Keratinocyte (primary cell): ENCODE measurements around the gene NPIPB8. TPM values are rescaled to one million over a fixed set of nuclear protein-coding genes. Genes with fewer than 3 reads are reported as not detected.
"Not testable (repeated sequence)": the region's sequence is repeated elsewhere in the genome, so short reads cannot be mapped to it uniquely, and the experiment has no call there.

Source experiments
- DNase-seq: peaks from one replicate; pipeline ENCODE4 v3.0.0-alpha.2; 2011; ENCODE audit warnings: low read depth, missing footprints, low spot score
- FAIRE-seq: peaks from 2 replicates; lab custom pipeline; 2011; peaks lifted over from hg19 to GRCh38; lab: Jason Lieb, UNC
- H2AFZ ChIP-seq: 2 replicates; pipeline ENCODE4 v1.6.0; 2012; ENCODE audit warnings: low read length, control low read depth, inconsistent platforms; ENCODE audit not compliant: control insufficient read depth
- H3K27ac ChIP-seq: 2 replicates; pipeline ENCODE4 v1.5.1; 2011; ENCODE audit warnings: low read length; ENCODE audit not compliant: control insufficient read depth, insufficient read depth
- H3K27me3 ChIP-seq: 3 replicates; pipeline ENCODE4 v1.6.0; 2011; ENCODE audit warnings: low read length; ENCODE audit not compliant: control insufficient read depth, insufficient read depth; ENCODE audit errors: extremely low read depth
- H3K36me3 ChIP-seq, 2 experiments: 2 replicates in 1 of 2; 3 replicates in 1 of 2; pipeline ENCODE4 v1.5.1; 2011; ENCODE audit warnings: low read length in 2 of 2, mild to moderate bottlenecking in 1 of 2; ENCODE audit not compliant: control insufficient read depth in 2 of 2, insufficient read depth in 2 of 2; ENCODE audit errors: extremely low read depth in 1 of 2
- H3K4me1 ChIP-seq: 3 replicates; pipeline ENCODE4 v1.5.1; 2011; ENCODE audit warnings: low read length; ENCODE audit not compliant: control insufficient read depth, insufficient read depth; ENCODE audit errors: extremely low read depth
- H3K4me2 ChIP-seq: 3 replicates; pipeline ENCODE4 v1.6.0; 2011; ENCODE audit warnings: low read depth, low read length; ENCODE audit not compliant: control insufficient read depth, insufficient read depth; ENCODE audit errors: extremely low read depth
- H3K4me3 ChIP-seq, 3 experiments: fragments of 200-600 bp in 1 of 3; sonication (generic) in 1 of 3; 2 replicates in 2 of 3; 3 replicates in 1 of 3; pipeline ENCODE4 v1.5.1; 2011 to 2016; ENCODE audit warnings: low read length in 3 of 3, mild to moderate bottlenecking in 3 of 3, control low read depth in 2 of 3, inconsistent platforms in 1 of 3, low read depth in 1 of 3, mixed read lengths in 1 of 3, mixed run types in 1 of 3, moderate library complexity in 1 of 3; ENCODE audit not compliant: control insufficient read depth in 2 of 3, insufficient read depth in 2 of 3; ENCODE audit errors: extremely low read depth in 1 of 3
- H3K79me2 ChIP-seq: 2 replicates; pipeline ENCODE4 v1.6.0; 2012; ENCODE audit warnings: low read length; ENCODE audit not compliant: control insufficient read depth, insufficient read depth
- H3K9ac ChIP-seq: 3 replicates; pipeline ENCODE4 v1.6.0; 2011; ENCODE audit warnings: low read length; ENCODE audit not compliant: control insufficient read depth, insufficient read depth; ENCODE audit errors: extremely low read depth
- H3K9me1 ChIP-seq: 3 replicates; pipeline ENCODE4 v1.6.0; 2011; ENCODE audit warnings: low read length; ENCODE audit not compliant: control insufficient read depth, insufficient read depth; ENCODE audit errors: extremely low read depth
- H3K9me3 ChIP-seq: 2 replicates; pipeline ENCODE4 v1.5.1; 2012; ENCODE audit warnings: low read depth, low read length; ENCODE audit not compliant: control insufficient read depth
- H4K20me1 ChIP-seq: 3 replicates; pipeline ENCODE4 v1.6.0; 2011; ENCODE audit warnings: low read length; ENCODE audit not compliant: control insufficient read depth, insufficient read depth; ENCODE audit errors: extremely low read depth
- CTCF ChIP-seq, 3 experiments: IDR thresholded peaks in 1 of 3; conservative IDR thresholded peaks in 1 of 3; optimal IDR thresholded peaks in 1 of 3; 2 replicates in 2 of 3; 3 replicates in 1 of 3; pipeline versions ENCODE3 to v1.5.1; 2011; ENCODE audit warnings: low read length in 3 of 3, mild to moderate bottlenecking in 3 of 3, moderate library complexity in 2 of 3, control low read depth in 1 of 3, inconsistent platforms in 1 of 3; ENCODE audit not compliant: insufficient read depth in 2 of 3; ENCODE audit errors: extremely low read depth in 1 of 3
- EZH2 ChIP-seq: IDR thresholded peaks from one replicate; pipeline ENCODE4 v1.6.1; 2012; ENCODE audit warnings: inconsistent platforms, mild to moderate bottlenecking, low read length, moderate library complexity
- dilution Hi-C: fragments of 300-500 bp; cut with MboI; formaldehyde crosslinking; loops from one replicate; pipeline ENCODE4 v1.7.0; 2020; ENCODE audit warnings: low sequenced_read_pairs; ENCODE audit not compliant: extremely low pct_ligation_motif_present
- polyA plus RNA-seq, 5 experiments: library from polyadenylated mRNA; depleted of rRNA in 3 of 5; stranded (reverse) in 3 of 5; stranded (forward) in 1 of 5; unstranded in 1 of 5; fragments of >200 nt; gene quantifications; 1 replicate in 1 of 5; 2 replicates in 3 of 5; 3 replicates in 1 of 5; pipeline versions ENCODE4 v1.2.1 to v1.2.3, GENCODE V29; 2011 to 2012; ENCODE audit warnings: missing spikeins in 2 of 5, low read depth in 1 of 5, low replicate concordance in 1 of 5

The NPIPB8 gene
- polyA plus RNA-seq, 1 donor (not counting 4 experiments of a cell fraction or from before 2014, with no cell fraction given): 0.41 TPM

DNA sequence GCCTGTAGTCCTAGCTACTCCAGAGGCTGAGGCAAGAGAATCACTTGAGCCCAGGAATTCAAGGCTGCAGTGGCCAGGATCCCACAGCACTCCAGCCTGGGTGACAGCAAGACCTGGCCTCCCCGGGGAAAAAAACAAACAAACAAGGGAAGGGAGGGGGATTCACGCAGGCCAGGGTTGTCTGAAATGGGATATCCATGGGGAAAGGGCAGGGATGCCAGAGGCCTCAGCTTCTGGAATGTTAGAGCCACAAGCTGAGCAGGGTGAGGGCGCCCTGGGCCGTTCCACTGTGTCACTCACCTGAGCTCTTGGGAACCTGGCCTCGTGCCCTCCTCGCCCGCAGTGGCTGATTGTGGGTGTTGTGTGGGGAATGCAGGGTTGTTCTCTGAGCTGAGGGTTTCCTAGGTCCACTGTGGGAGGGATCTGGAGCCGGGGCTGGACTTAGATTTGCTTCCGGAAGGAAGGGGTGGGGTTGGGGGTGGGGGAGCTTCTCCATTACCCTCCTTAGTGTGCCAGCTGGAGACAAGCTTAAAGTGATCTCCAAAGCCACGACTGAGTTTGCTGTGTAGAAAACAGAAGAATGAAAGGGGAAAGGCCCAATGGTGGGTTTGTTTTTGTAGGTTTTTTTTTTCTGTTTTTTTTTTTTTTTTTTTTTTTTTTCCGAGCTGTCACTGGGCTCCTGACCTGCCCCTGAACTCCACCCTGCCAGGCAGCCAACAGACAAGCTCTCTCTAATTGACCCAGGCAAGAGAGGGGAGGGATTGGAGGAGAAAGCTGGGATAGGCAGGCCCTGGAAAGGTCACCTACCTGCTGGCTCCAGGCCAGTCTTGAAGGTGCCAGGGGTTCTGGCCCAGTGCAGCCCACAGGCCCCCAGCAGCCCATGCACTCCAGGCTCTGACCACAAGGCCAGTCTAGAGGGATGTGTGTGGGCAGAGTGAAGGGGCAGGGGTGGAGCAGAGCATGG lies 28.0 kb upstream of the NPIPB8 start, which contains the start of gene SULT1A1:
TSS of gene SULT1A1 (minus strand) at position 414 of the 964 bp plus-strand sequence. CDS start 1,189 bp downstream, outside the sequence.
- no peak within 1 kb of the TSS for H3K27ac ChIP-seq
- DNase-seq (no peak), FAIRE-seq (no peak)
- no peaks in the 10 kb centered on the region for H3K36me3 ChIP-seq
- no peak within 1 kb of the TSS for H2AFZ ChIP-seq
- dilution Hi-C loops: no loop called here
- no peaks in the 10 kb centered on the region for H3K9me3 ChIP-seq
- no peaks in the 10 kb centered on the region for H3K4me1 ChIP-seq
- H3K9ac ChIP-seq: no peak within 1 kb of the TSS
- no peak within 1 kb of the TSS for H3K4me3 ChIP-seq
- H3K27me3 ChIP-seq: no peaks in the 10 kb centered on the region
- no peaks in the 10 kb centered on the region for H3K79me2 ChIP-seq
- H3K9me1 ChIP-seq: no peaks in the 10 kb centered on the region
- no peaks in the 10 kb centered on the region for H4K20me1 ChIP-seq
- TF ChIP-seq CTCF (optimal IDR thresholded peaks at IDR 0.05 in 1 of 3, IDR thresholded peaks at IDR 0.05 in 1 of 3, conservative IDR thresholded peaks at IDR 0.05 in 1 of 3; ENCODE audit: extremely low read depth in 1 of 3, insufficient read depth in 2 of 3, low read length in 3 of 3) (no peak), EZH2 (no peak)
- no peak within 1 kb of the TSS for H3K4me2 ChIP-seq

DNA sequence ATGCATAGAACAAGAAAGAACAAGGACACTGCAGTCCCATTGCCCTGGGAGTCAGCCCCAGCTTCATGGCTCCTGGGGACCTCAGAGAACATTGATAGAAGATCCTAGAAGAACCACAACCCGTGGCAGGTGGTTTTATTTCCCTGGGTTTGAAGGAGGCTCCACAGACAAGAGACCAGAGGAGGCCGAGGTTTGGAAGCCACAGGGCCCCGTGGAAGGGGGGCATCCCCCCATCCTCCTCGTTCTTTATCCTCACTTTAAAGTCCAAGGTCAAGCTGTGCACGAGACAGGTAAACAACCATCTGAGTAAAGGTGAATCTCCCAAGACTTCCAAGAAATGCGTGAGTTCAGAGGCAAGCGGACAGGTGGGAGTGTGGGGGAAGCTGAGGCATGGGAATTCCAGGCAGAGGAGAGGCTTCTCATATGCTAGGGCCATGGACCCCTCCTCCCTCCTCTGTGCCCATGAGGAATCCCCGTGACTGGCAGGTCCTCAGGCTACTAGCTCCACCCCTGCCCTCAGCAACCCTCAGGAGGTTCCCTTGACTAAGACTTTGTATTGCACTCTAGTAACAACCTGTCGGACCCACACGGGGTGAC lies 27.2 kb upstream of the NPIPB8 start:
- no peaks in the 10 kb centered on the region for H3K4me1 ChIP-seq
- no peak overlapping the region for H3K9ac ChIP-seq
- H3K4me2 ChIP-seq: no peak overlapping the region
- H4K20me1 ChIP-seq: no peaks in the 10 kb centered on the region
- H2AFZ ChIP-seq: no peak overlapping the region
- H3K9me1 ChIP-seq: no peaks in the 10 kb centered on the region
- no peak for TF ChIP-seq CTCF (optimal IDR thresholded peaks at IDR 0.05 in 1 of 3, IDR thresholded peaks at IDR 0.05 in 1 of 3, conservative IDR thresholded peaks at IDR 0.05 in 1 of 3; ENCODE audit: extremely low read depth in 1 of 3, insufficient read depth in 2 of 3, low read length in 3 of 3)
- no peak for TF ChIP-seq EZH2
- no peaks in the 10 kb centered on the region for H3K27me3 ChIP-seq
- H3K4me3 ChIP-seq: no peak overlapping the region
- H3K36me3 ChIP-seq: no peaks in the 10 kb centered on the region
- no peak overlapping the region for H3K27ac ChIP-seq
- DNase-seq (no peak), FAIRE-seq (no peak)
- H3K79me2 ChIP-seq: no peaks in the 10 kb centered on the region
- dilution Hi-C loops: no loop called here
- no peaks in the 10 kb centered on the region for H3K9me3 ChIP-seq

DNA sequence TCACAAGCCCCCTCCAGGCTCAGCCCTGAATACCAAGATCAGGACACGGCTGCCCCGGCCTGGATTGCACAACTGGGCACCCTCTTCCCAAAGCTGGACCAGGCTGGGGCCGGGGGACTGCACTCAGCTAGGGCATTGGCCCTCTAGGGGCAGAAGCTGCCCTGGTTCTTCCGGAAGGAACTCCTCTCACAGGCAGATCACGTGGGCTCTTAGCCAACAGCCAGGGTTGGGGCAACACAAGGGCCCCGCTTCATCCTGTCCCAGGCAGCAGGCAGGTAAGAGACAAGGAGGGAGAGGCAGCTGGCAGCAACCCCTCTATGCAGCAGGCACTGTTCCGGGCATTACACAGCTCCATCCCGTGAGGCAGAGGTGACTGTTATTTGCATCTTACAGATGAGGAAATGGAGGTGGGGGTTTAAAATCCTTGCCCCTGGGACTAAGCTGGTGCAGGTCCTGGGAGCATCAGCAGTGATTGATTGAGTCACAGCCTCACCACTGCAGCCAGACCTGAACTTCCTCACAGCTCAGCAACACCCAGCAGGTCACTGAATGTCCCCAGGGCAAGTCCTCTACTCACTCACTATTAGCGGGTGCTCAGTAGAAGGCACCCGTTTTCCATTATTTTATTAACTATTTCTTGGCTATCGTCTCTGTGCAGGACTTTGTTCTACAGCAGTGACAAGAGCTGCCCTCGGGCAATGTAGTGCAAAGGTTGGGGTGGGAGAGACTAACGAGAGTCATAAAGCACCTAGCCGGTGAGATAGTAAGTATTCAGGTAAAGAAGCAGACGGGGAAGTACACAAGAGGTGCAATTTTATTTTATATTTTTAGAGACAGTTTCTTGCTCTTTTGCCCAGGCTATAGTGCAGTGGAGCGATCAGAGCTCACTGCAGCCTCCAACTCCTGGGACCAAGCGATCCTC lies 25.2 kb upstream of the NPIPB8 start:
- H3K4me3 ChIP-seq, H3K9ac ChIP-seq, H3K9me1 ChIP-seq, H3K4me2 ChIP-seq, H3K27ac ChIP-seq, H2AFZ ChIP-seq, dilution Hi-C loops, H3K27me3 ChIP-seq, H3K36me3 ChIP-seq, H3K79me2 ChIP-seq, H3K9me3 ChIP-seq, FAIRE-seq, DNase-seq, H3K4me1 ChIP-seq, H4K20me1 ChIP-seq: not testable (repeated sequence)
